Activated CD8-positive, alpha-beta memory T cell treated with anti-CD3 and anti-CD28 coated beads, Interleukin-2, amount 10 ng/mL, durations not matched to agents 7 days and 5 days (primary cell): ENCODE data around the gene PDGFB. TPM values are rescaled to one million over a fixed set of nuclear protein-coding genes. Genes with fewer than 3 reads are reported as not detected.

Experiments
- ATAC-seq: fragments of 150-1000 bp; cut with Tn5 transposase; one replicate; pipeline ENCODE4 v1.10.0; 2021; ENCODE audit warnings: moderate library complexity
- CTCF ChIA-PET: fragments of 350-600 bp; sonication (Branson Sonifier 250); formaldehyde crosslinking; loops from one replicate; lab custom pipeline; 2021; ENCODE audit warnings: antibody characterized with exemption; lab: Charles Lee
- DNase-seq: peaks from one replicate; pipeline ENCODE4 v3.0.0-alpha.2; 2020
- H3K27ac Mint-ChIP-seq: one replicate; pipeline ENCODE4 v1.8.0; 2021; ENCODE audit warnings: mild to moderate bottlenecking, mixed read lengths
- H3K27me3 Mint-ChIP-seq: one replicate; pipeline ENCODE4 v1.8.0; 2021; ENCODE audit warnings: mixed read lengths
- H3K36me3 Mint-ChIP-seq: one replicate; pipeline ENCODE4 v1.8.0; 2021; ENCODE audit warnings: mild to moderate bottlenecking, mixed read lengths
- H3K4me1 Mint-ChIP-seq: one replicate; pipeline ENCODE4 v1.8.0; 2021; ENCODE audit warnings: mixed read lengths
- H3K4me3 Mint-ChIP-seq: one replicate; pipeline ENCODE4 v1.8.0; 2021; ENCODE audit warnings: mild to moderate bottlenecking, moderate library complexity, mixed read lengths
- H3K9me3 Mint-ChIP-seq: one replicate; pipeline ENCODE4 v1.8.0; 2022; ENCODE audit warnings: low read depth, mixed read lengths
- total RNA-seq, 2 experiments: library from RNA; stranded (reverse); gene quantifications; one replicate each; pipeline ENCODE4 v1.2.3, GENCODE V29; 2021

PDGFB gene
- total RNA-seq, 2 experiments from 2014 or later = 0.35 TPM; not detected in 1

DNA sequence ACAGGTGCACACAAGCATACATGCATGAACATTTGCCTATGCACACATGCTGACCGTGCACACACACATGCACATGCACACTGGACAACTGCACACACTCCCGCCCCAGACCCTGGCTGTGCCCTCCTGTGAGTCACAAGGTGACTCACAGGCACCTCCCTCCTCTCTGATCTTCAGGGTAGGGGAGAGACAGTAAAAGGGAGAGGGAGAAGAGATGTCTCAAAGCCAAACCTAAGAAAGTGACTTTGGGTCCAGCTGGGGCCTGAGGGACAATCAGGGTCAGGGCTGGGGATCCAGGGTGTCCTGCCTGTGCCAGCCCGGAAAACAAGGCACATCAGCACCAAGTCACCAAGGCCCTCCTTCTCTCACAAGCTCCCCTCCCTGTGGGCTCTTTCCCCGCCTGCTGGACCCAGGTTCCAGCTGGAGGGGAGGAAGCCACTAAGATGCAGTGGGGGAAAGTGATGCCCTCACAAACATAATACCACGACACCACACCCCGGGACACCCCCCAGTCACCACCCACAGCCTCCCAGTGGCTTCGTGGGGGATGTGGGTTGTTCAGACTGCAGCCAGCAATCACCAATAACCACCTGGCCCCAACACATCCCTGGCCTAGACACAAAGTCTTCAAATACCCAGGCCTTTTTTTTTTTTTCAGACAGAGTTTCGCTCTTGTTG lies 39.3 kb downstream of the PDGFB start:
- Mint-ChIP-seq H3K36me3 (no peaks in the 10 kb centered on the region), H3K9me3 (no peaks in the 10 kb centered on the region), H3K27me3 (peaks cover 64% of the 10 kb centered on the region), H3K4me1 (peaks cover 13% of the 10 kb centered on the region), H3K27ac (no peak overlapping the region), H3K4me3 (no peak overlapping the region)
- CTCF ChIA-PET = interaction anchor here (1.7 to 2.1 kb wide), 2 partner anchors 35 to 104 kb away, joined by 4 to 6 read pairs; no protein-coding TSS in a partner anchor
- ATAC-seq = peak; percentile 71
- DNase-seq = peak; percentile 73

DNA sequence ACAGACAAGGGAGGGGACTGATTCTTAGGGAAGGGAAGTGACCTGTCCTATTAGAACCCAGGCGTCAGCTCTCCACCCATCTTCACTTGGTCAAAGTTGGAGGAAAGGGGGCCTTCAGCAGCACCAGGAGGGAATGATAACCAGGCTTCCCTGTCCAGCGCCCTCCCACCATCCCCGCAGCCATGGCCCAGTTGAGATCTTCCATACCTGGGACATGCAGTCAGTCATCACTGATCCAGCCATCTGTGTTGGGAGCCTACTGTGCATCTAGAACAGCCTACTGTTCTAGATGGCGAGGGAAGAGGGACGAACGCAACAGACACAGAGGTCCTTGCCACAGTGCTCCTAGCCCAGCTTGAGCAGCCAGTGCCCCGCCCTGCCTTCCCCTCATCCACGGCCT lies 40.6 kb downstream of the PDGFB start:
- H3K9me3 Mint-ChIP-seq = no peaks in the 10 kb centered on the region
- H3K4me1 Mint-ChIP-seq = peaks cover 13% of the 10 kb centered on the region
- DNase-seq (no peak), ATAC-seq (no peak)
- H3K27me3 Mint-ChIP-seq = peaks cover 66% of the 10 kb centered on the region
- no peak overlapping the region for H3K27ac Mint-ChIP-seq
- no peaks in the 10 kb centered on the region for H3K36me3 Mint-ChIP-seq
- H3K4me3 Mint-ChIP-seq = no peak overlapping the region
- CTCF ChIA-PET = interaction anchor here (1.3 kb wide), 1 partner anchor 114 kb away, joined by 3 read pairs; no protein-coding TSS in a partner anchor

DNA sequence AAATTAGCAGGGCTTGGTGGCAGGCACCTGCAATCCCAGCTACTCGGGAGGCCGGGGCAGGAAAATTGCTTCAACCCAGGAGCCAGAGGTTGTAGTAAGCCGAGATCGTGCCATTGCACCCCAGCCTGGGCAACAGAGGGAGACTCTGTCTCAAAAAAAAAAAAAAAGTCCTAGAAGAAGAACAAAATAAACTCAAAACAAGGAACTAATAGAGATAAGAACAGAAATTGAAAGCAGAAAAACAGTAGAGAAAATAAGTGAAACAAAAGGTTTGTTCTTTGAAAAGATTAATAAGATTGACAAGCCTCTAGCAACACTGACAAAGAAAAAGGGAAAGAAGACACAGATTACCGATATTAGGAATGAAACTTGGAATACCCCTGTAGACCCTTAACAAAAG lies 47.2 kb downstream of the PDGFB start:
- H3K4me1 Mint-ChIP-seq = no peaks in the 10 kb centered on the region
- peaks cover 57% of the 10 kb centered on the region for H3K27me3 Mint-ChIP-seq
- H3K9me3 Mint-ChIP-seq = peaks cover 8% of the 10 kb centered on the region
- ATAC-seq (no peak), DNase-seq (no peak)
- H3K36me3 Mint-ChIP-seq = no peaks in the 10 kb centered on the region
- no peak overlapping the region for H3K27ac Mint-ChIP-seq
- H3K4me3 Mint-ChIP-seq = no peak overlapping the region
- CTCF ChIA-PET = no interaction called here

DNA sequence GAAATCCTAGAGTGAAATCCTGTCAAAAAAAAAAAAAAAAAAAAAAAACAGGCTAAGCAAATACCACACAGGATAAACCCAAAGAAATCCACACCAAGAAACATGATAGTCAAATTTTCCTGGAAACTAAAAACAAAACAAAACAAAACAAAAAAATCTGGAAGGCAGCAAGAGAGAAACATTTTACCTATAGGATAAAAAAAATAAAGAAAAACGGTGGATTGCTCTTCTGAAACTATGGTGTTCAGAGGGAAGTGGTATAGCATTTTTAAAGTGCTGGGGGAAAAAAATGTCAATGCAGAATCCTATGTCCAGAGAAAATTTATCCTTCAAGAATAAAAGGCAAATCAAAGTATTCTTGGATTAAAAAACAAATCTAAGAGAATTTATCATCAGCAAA lies 50.7 kb downstream of the PDGFB start:
- no peak for DNase-seq
- peaks cover 38% of the 10 kb centered on the region for H3K27me3 Mint-ChIP-seq
- peaks cover 8% of the 10 kb centered on the region for H3K9me3 Mint-ChIP-seq
- CTCF ChIA-PET = no interaction called here
- H3K36me3 Mint-ChIP-seq = no peaks in the 10 kb centered on the region
- no peak overlapping the region for H3K27ac Mint-ChIP-seq
- no peaks in the 10 kb centered on the region for H3K4me1 Mint-ChIP-seq
- no peak for ATAC-seq
- H3K4me3 Mint-ChIP-seq = no peak overlapping the region

DNA sequence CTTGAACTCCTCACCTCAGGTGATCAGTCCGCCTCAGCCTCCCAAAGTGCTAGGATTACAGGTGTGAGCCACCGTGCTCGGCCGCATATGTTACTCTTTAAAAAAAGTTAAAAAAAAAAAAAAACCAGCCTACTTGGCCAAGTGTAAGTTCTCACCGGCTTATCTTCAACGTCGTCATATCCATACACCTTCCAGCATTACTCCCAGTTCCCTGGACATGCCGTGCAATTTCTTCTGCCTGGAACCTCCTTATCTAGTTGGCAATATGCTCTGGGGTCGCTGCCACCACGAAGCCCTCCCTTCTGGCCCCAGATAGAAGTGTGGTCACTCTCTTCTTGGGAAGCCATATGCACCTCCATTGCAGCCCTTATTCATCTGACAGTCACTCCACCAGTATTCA lies 56.0 kb downstream of the PDGFB start:
- ATAC-seq = no peak
- CTCF ChIA-PET = interaction anchor here (1.1 kb wide), 1 partner anchor 18 kb away, joined by 4 read pairs; no protein-coding TSS in a partner anchor
- H3K4me3 Mint-ChIP-seq = no peak overlapping the region
- no peaks in the 10 kb centered on the region for H3K4me1 Mint-ChIP-seq
- peaks cover 20% of the 10 kb centered on the region for H3K27me3 Mint-ChIP-seq
- no peaks in the 10 kb centered on the region for H3K36me3 Mint-ChIP-seq
- H3K9me3 Mint-ChIP-seq = no peaks in the 10 kb centered on the region
- no peak overlapping the region for H3K27ac Mint-ChIP-seq
- DNase-seq = no peak

DNA sequence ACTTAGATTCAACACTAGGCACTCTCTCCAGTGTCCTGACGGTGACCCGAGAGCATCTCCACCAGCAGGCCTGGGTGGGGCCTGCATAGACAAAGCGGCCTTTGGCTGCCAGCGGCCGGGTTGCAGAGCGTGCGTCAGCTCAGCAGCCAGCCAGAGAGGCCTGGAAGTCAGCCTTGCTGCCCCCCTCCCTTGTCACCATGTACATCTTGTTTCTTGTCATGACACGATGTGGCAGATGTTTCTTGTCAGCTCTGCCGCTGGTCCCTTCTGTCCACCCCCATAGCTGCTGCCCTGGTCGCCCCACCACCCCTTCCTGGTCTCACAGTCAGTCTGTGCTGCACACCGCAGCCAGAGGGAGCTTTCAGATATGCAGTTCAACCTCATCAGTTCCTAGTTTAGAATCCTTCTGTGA lies 59.2 kb downstream of the PDGFB start:
- H3K4me3 Mint-ChIP-seq = no peak overlapping the region
- ATAC-seq (no peak), DNase-seq (no peak)
- H3K4me1 Mint-ChIP-seq = no peaks in the 10 kb centered on the region
- H3K9me3 Mint-ChIP-seq = no peaks in the 10 kb centered on the region
- no peak overlapping the region for H3K27ac Mint-ChIP-seq
- H3K27me3 Mint-ChIP-seq = peaks cover 20% of the 10 kb centered on the region
- no peaks in the 10 kb centered on the region for H3K36me3 Mint-ChIP-seq
- CTCF ChIA-PET = no interaction called here

DNA sequence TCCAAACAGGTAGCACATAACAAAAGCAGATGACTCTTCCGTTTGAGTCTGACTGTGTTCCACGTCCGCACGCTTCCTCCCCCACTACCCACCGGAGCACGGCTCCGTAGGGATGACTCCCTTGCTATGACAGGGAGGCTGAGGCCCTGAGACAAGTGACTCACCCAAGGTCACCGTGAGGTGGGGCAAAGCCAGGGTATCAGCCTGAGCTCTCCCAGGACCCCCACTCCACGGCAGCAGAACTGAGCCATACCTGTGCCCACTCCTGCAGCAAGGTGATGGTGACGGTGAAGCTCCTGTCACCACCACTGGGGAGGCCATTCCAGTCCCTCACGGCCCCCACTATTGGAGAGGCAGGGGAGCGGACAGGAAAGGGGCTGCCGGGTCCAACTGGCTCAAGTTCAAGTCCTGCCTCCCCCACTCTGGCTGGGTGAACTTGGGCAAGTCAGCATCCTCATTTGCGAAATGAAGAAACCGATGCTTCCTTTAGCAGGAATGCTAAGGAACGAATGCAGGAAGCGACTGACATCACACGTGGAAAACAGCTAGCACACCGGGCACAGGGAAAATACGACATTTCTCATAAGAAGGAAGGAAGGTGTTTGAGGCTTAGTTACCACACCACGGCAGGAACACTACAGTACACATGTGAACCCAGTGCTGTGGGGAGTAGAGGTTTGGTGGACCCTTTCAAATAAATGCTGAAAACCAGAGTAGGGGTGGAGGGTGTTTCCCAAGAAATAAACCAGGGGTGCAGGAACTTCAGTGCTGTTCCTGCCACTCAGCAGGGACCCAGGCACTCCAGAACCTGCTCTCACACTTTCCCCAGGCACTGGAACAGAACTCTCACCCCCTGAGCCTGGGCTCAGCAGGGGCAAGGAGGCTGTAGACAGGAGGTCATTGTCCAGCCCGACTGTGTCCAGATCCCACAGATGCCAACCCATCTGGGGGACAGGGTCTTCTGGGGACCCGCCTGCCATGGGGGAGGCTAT lies 59.9 kb downstream of the PDGFB start:
- Mint-ChIP-seq H3K27me3 (peaks cover 22% of the 10 kb centered on the region), H3K27ac (no peak overlapping the region), H3K9me3 (no peaks in the 10 kb centered on the region), H3K4me1 (no peaks in the 10 kb centered on the region), H3K4me3 (no peak overlapping the region), H3K36me3 (no peaks in the 10 kb centered on the region)
- DNase-seq (no peak), ATAC-seq (no peak)
- CTCF ChIA-PET = interaction anchor here (1.2 kb wide), 1 partner anchor 14 kb away, joined by 4 read pairs; no protein-coding TSS in a partner anchor

DNA sequence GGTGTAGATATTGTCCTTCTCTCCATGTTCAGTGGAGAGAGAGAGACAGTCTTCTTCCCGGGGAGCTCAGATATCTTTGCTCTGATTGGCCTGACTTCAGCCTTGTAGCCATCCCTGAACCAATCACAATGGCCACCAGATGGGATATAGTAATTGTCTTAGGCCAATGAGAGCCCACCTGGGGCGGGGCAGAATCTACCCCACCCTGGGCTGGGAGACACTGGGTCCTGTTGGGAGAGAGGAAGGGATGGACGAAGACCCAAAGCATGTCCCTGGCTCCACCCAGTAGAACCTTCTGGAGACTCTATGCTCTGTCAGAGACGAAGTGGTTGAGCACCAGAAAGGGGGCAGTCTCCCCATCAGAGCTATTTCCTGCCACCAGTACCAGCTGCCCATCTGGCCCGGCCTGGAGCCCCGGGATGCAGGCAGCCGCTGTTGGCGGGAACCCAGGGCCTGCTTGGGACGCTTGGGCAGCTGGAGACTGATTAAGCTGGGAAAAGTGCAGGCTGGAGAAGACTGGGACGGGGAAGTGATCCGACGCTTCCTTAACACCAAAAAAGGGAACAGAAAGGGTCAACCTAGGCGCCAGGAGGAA lies 60.7 kb downstream of the PDGFB start:
- no peak overlapping the region for H3K4me3 Mint-ChIP-seq
- ATAC-seq = no peak
- no peak overlapping the region for H3K27ac Mint-ChIP-seq
- H3K9me3 Mint-ChIP-seq = no peaks in the 10 kb centered on the region
- no peaks in the 10 kb centered on the region for H3K36me3 Mint-ChIP-seq
- CTCF ChIA-PET = interaction anchor here (1.2 kb wide), 1 partner anchor 13 kb away, joined by 4 read pairs; no protein-coding TSS in a partner anchor
- H3K27me3 Mint-ChIP-seq = peaks cover 24% of the 10 kb centered on the region
- H3K4me1 Mint-ChIP-seq = no peaks in the 10 kb centered on the region
- DNase-seq = no peak

DNA sequence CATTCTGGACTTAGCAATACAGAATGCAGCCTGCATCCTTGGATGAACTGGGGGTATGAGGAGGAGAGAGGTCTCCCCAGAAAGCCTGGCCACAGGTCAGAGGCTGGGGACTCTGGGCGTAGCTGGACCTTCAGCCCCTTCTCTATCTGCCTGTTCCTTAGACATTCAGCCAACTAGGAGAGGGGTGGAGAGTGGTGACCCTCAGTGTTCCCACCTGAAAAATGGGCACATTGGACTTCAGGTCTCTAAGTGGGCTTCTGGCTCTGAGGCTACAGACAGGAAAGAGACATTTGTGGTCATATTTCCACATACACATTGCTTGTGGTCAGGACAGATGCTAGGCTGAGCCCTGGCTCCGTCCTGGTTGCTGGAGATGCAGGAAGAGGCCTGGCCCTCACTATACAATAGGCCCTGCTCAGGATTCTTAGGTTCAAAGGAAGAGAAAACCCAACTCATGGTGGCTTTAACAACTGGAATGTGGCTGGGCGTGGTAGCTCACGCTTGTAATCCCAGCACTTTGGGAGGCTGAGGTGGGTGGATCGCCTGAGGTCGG lies 62.2 kb downstream of the PDGFB start:
- Mint-ChIP-seq H3K9me3 (no peaks in the 10 kb centered on the region), H3K4me1 (peaks cover 8% of the 10 kb centered on the region), H3K27me3 (peaks cover 17% of the 10 kb centered on the region), H3K27ac (no peak overlapping the region), H3K4me3 (no peak overlapping the region), H3K36me3 (no peaks in the 10 kb centered on the region)
- ATAC-seq = no peak
- DNase-seq = no peak
- CTCF ChIA-PET = interaction anchor here (0.9 to 1.2 kb wide), 5 partner anchors 10 to 133 kb away, joined by 3 to 5 read pairs (median 4); no protein-coding TSS in a partner anchor

DNA sequence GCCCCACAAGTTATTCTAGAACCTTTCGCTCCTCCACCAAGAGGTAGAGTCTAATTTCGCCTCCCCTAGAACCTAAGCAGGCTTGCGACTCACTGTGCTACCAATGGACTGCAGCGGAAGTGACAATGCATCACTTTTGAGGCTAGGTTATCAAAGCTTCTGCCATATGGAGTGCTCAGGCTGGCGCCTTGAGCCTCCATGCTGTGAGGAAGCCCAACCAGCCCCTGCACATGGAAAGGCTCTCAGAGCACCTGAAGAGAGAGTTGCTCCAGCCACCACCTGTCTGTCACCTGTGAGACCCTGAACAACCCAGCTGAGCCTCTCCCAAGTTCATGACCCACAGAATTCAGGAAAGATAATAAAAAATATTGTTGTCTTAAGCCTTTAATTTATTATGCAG lies 63.0 kb downstream of the PDGFB start:
- ATAC-seq = no peak
- no peak overlapping the region for H3K27ac Mint-ChIP-seq
- CTCF ChIA-PET = interaction anchor here (0.9 to 1.2 kb wide), 4 partner anchors 9 to 134 kb away, joined by 3 to 5 read pairs (median 4); no protein-coding TSS in a partner anchor
- H3K36me3 Mint-ChIP-seq = no peaks in the 10 kb centered on the region
- H3K4me3 Mint-ChIP-seq = no peak overlapping the region
- DNase-seq = no peak
- H3K4me1 Mint-ChIP-seq = peaks cover 12% of the 10 kb centered on the region
- H3K9me3 Mint-ChIP-seq = no peaks in the 10 kb centered on the region
- peaks cover 17% of the 10 kb centered on the region for H3K27me3 Mint-ChIP-seq

DNA sequence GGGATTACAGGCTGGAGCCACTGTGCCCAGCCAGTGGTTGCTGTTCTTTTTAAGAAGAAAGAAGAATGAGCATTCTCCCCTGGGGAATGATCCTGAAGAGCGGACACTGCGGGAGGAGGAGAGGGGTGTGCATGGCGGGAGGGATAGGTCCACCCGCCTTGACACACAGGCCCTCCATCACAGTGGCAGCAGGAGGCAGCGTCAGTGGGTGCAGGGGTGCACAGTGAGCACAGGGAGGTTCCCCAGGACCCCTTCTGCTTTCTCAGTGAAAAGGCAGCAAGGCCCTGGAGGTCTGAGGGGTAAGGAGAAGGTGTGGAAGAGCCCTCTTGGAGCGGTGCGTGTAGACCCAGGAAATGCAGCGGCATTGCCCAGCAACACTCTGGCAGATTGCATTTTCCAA lies 63.4 kb downstream of the PDGFB start:
- H3K27me3 Mint-ChIP-seq = peaks cover 17% of the 10 kb centered on the region
- CTCF ChIA-PET = interaction anchor here (1.0 to 1.2 kb wide), 3 partner anchors 9 to 135 kb away, joined by 3 to 5 read pairs (median 4); no protein-coding TSS in a partner anchor
- no peak overlapping the region for H3K4me3 Mint-ChIP-seq
- ATAC-seq = no peak
- no peaks in the 10 kb centered on the region for H3K9me3 Mint-ChIP-seq
- H3K4me1 Mint-ChIP-seq = peaks cover 12% of the 10 kb centered on the region
- no peak for DNase-seq
- H3K27ac Mint-ChIP-seq = no peak overlapping the region
- no peaks in the 10 kb centered on the region for H3K36me3 Mint-ChIP-seq

DNA sequence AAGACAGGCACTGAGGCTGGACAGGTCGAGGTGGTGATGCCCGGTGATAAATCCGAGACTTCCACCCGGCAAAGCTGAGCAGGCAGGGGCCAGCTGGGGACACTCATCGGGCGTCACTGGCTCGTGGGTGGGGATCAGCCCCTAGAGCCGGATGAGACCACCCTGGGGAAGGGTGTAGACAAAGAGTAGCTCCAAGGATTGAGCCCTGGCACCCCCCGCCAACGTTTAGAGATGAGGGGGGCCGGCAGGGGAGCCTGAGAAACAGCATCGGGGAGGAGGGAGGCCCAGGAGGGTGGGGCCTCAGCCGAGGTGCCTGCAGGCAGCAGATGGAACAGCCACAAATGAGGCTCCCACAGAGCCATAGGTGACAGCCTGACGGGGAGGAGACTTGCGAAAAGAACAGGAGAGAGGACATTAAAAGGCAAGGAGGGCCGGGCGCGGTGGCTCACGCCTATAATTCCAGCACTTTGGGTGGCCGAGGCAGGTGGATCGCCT lies 64.9 kb downstream of the PDGFB start:
- Mint-ChIP-seq H3K27me3 (peaks cover 12% of the 10 kb centered on the region), H3K36me3 (no peaks in the 10 kb centered on the region), H3K4me3 (no peak overlapping the region), H3K27ac (no peak overlapping the region), H3K4me1 (peaks cover 15% of the 10 kb centered on the region), H3K9me3 (no peaks in the 10 kb centered on the region)
- ATAC-seq (no peak), DNase-seq (no peak)
- CTCF ChIA-PET = interaction anchor here (0.9 to 1.7 kb wide), 2 partner anchors 10 to 138 kb away, joined by 3 read pairs; no protein-coding TSS in a partner anchor
